HFFc6 (cell line): ENCODE data around the gene PLCL2. TPM values are rescaled to one million over a fixed set of nuclear protein-coding genes. Genes with fewer than 3 reads are reported as not detected.

Source experiments
- DNase-seq: peaks from one replicate; pipeline ENCODE4 v3.0.0-alpha.2; 2018
- H3K27ac Mint-ChIP-seq: 2 replicates; pipeline ENCODE4 v1.8.0; 2020; ENCODE audit warnings: mild to moderate bottlenecking, mixed read lengths
- H3K27me3 Mint-ChIP-seq: 2 replicates; pipeline ENCODE4 v1.8.0; 2021; ENCODE audit warnings: mild to moderate bottlenecking, moderate library complexity, mixed read lengths; ENCODE audit not compliant: insufficient read depth
- H3K36me3 Mint-ChIP-seq: 2 replicates; pipeline ENCODE4 v1.8.0; 2021; ENCODE audit warnings: low read depth, mixed read lengths
- H3K4me1 Mint-ChIP-seq: 2 replicates; pipeline ENCODE4 v1.8.0; 2020; ENCODE audit warnings: low read depth, mixed read lengths
- H3K4me3 Mint-ChIP-seq: 2 replicates; pipeline ENCODE4 v1.8.0; 2020; ENCODE audit warnings: mild to moderate bottlenecking, moderate library complexity, mixed read lengths
- H3K9me3 Mint-ChIP-seq: 2 replicates; pipeline ENCODE4 v1.8.0; 2020; ENCODE audit warnings: mild to moderate bottlenecking, mixed read lengths
- CTCF ChIP-seq: fragments of 200-600 bp; sonication (generic); IDR thresholded peaks from 2 replicates; pipeline ENCODE4 v1.5.0; 2021; ENCODE audit warnings: antibody characterized with exemption, mild to moderate bottlenecking
- total RNA-seq, 6 experiments: library from RNA; stranded (reverse); fragmentation: NEBNext Ultra II Directional; extraction: Animal tissue kit (Norgen Biotek cat#: 25700); gene quantifications; 2 replicates in 1 of 6; 3 replicates in 5 of 6; pipeline ENCODE4 v1.2.3, GENCODE V29; 2021

PLCL2 gene
- total RNA-seq, 6 experiments from 2014 or later = 3.9 to 6.4 (median 5.7) TPM

DNA sequence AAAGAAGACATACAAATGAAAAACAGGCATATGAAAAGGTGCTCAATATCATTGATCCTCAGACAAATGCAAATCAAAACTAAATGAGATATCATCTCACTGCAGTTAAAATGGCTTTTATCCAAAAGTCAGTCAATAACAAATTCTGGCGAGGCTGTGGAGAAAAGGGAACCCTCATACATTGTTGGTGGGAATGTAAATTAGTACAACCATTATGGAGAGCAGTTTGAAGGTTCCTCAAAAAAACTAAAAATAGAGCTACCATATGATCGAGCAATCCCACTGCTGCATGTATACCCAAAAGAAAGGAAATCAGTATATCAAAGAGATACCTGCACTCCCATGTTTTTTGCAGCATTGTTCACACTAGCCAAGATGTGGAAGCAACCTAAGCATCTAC, 165.8 kb downstream of the PLCL2 start:
- DNase-seq = no peak
- H3K9me3 Mint-ChIP-seq = peaks cover 4% of the 10 kb centered on the region; the same call in 1 of the 2 replicates
- H3K27me3 Mint-ChIP-seq = no peaks in the 10 kb centered on the region

GRCh38 chr3:17052363-17052762, 167.6 kb downstream of the PLCL2 start:
- peaks cover 31% of the 10 kb centered on the region for H3K36me3 Mint-ChIP-seq
- peaks cover 4% of the 10 kb centered on the region; the same call in 1 of the 2 replicates for H3K9me3 Mint-ChIP-seq
- H3K27ac Mint-ChIP-seq = no peak overlapping the region
- TF ChIP-seq CTCF = no peak
- peaks cover 34% of the 10 kb centered on the region for H3K4me1 Mint-ChIP-seq
- H3K27me3 Mint-ChIP-seq = no peaks in the 10 kb centered on the region
- DNase-seq = no peak
- no peak overlapping the region for H3K4me3 Mint-ChIP-seq

More for the DNA sequence above, 165.8 kb downstream of the PLCL2 start:
- H3K4me3 Mint-ChIP-seq = no peak overlapping the region
- H3K4me1 Mint-ChIP-seq = peaks cover 16% of the 10 kb centered on the region
- peaks cover 29% of the 10 kb centered on the region for H3K36me3 Mint-ChIP-seq
- H3K27ac Mint-ChIP-seq = no peak overlapping the region
- TF ChIP-seq CTCF = no peak

DNA sequence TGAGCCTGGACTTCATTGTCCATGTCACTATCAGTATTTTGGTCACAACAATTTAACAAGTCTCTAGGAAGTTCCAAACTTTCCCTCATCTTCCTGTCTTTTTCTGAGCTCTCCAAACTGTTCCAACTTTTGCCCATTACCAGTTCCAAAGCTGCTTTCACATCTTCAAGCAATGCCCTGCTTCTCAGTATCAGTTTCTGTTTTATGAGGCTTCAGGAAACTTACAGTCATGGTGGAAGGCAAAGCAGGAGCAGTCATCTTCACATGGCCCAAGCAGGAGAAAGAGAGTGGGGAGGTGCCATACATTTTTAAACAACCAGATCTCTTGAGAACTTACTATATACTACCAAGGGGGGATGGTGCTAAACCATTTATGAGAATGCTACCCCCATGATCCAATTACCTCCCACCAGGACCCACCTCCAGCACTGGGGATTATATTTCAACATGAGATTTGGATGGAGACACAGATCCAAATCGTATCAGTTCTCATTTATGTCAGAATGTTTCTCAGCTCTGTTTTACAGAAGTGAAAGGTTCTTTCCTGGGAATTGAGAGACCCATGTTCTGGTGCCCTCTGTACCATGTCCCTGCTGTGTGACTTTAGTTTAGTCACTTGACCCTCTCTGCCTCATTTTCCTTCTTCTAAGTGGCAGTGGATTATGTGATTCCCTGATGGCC, 169.7 kb downstream of the PLCL2 start:
- H3K4me1 Mint-ChIP-seq = peaks cover 40% of the 10 kb centered on the region
- H3K27me3 Mint-ChIP-seq = no peaks in the 10 kb centered on the region; the same call in 1 of the 2 replicates
- H3K4me3 Mint-ChIP-seq = no peak overlapping the region
- no peak for DNase-seq
- peaks cover 4% of the 10 kb centered on the region; the same call in 1 of the 2 replicates for H3K9me3 Mint-ChIP-seq
- peak overlapping the region; percentile 42; the same call in 1 of the 2 replicates for H3K27ac Mint-ChIP-seq
- no peak for TF ChIP-seq CTCF
- H3K36me3 Mint-ChIP-seq = peaks cover 38% of the 10 kb centered on the region

- Mint-ChIP-seq H3K36me3 (peaks cover 34% of the 10 kb centered on the region), H3K27ac (peak overlapping the region; percentile 42; the same call in 1 of the 2 replicates), H3K27me3 (peaks cover 1% of the 10 kb centered on the region), H3K4me1 (peaks cover 40% of the 10 kb centered on the region), H3K9me3 (peaks cover 4% of the 10 kb centered on the region; the same call in 1 of the 2 replicates), H3K4me3 (no peak overlapping the region)
- no peak for DNase-seq
- TF ChIP-seq CTCF = no peak
These were observed 170.2 kb downstream of the PLCL2 start for GRCh38 chr3:17054982-17055343.

GRCh38 chr3:17055374-17056276, 170.9 kb downstream of the PLCL2 start:
- DNase-seq = no peak
- Mint-ChIP-seq H3K36me3 (peaks cover 31% of the 10 kb centered on the region), H3K9me3 (peaks cover 4% of the 10 kb centered on the region; the same call in 1 of the 2 replicates), H3K4me1 (peaks cover 40% of the 10 kb centered on the region), H3K4me3 (no peak overlapping the region), H3K27me3 (peaks cover 1% of the 10 kb centered on the region), H3K27ac (peak overlapping the region; percentile 10)
- TF ChIP-seq CTCF = no peak
